ENCODE data around the gene MRLN.

GRCh38 chr10:59720377-59720776 is 32.9 kb downstream of the MRLN start:
- TF ChIP-seq CTCF (IDR thresholded peaks at IDR 0.05) (no peak), POLR2A (IDR thresholded peaks at IDR 0.05) (no peak)

Measured in adrenal gland (tissue), 5 donors.